ENCODE measurements around the gene GRAMD2A.

The GRAMD2A gene

GRCh38 chr15:72166716-72167417 is 30.7 kb downstream of the GRAMD2A start:
- DNase-seq: no peak

- DNase-seq: no peak
These were observed 33.9 kb downstream of the GRAMD2A start for GRCh38 chr15:72163719-72164118.

- no peak for DNase-seq
These were observed 35.0 kb downstream of the GRAMD2A start for GRCh38 chr15:72162569-72162968.

GRCh38 chr15:72161361-72162132 is 36.0 kb downstream of the GRAMD2A start:
- no peak for DNase-seq

GRCh38 chr15:72160696-72161245 is 36.8 kb downstream of the GRAMD2A start:
- DNase-seq: no peak

- DNase-seq: no peak
These were observed 40.7 kb downstream of the GRAMD2A start for GRCh38 chr15:72156928-72157327.

- peak; percentile 79 for DNase-seq
These were observed 41.7 kb downstream of the GRAMD2A start for GRCh38 chr15:72155635-72156616.

- DNase-seq: no peak
These were observed 42.5 kb downstream of the GRAMD2A start for GRCh38 chr15:72155003-72155621.

GRCh38 chr15:72154316-72154715 is 43.3 kb downstream of the GRAMD2A start:
- DNase-seq: no peak

GRCh38 chr15:72153269-72154000 is 44.2 kb downstream of the GRAMD2A start:
- DNase-seq: no peak

GRCh38 chr15:72147418-72147817 is 50.2 kb downstream of the GRAMD2A start:
- DNase-seq: no peak

GRCh38 chr15:72146934-72147333 is 50.7 kb downstream of the GRAMD2A start:
- DNase-seq: no peak

- no peak for DNase-seq
These were observed 51.4 kb downstream of the GRAMD2A start for GRCh38 chr15:72146221-72146620.

- no peak for DNase-seq
These were observed 56.2 kb downstream of the GRAMD2A start for GRCh38 chr15:72141171-72142084.

GRCh38 chr15:72140088-72140487 is 57.5 kb downstream of the GRAMD2A start:
- no peak for DNase-seq

- no peak for DNase-seq
These were observed 57.9 kb downstream of the GRAMD2A start for GRCh38 chr15:72139667-72140066.

- no peak for DNase-seq
These were observed 61.2 kb downstream of the GRAMD2A start for GRCh38 chr15:72136170-72137051.

GRCh38 chr15:72135719-72136118 is 61.9 kb downstream of the GRAMD2A start:
- no peak for DNase-seq

GRCh38 chr15:72133211-72133610 is 64.4 kb downstream of the GRAMD2A start:
- DNase-seq: no peak
